K562 (cell line): ENCODE data around the gene IFRD1.
"Not testable (repeated sequence)": the region's sequence is repeated elsewhere in the genome, so short reads cannot be mapped to it uniquely, and the experiment has no call there.

Experiments used
- BACH1 ChIP-seq: fragments of 200-800 bp; sonication (Bioruptor generic); IDR thresholded peaks from 2 replicates; pipeline ENCODE4 v1.6.1; 2016; ENCODE audit warnings: missing genetic modification characterization, missing compliant biosample characterization
- CHD2 ChIP-seq: IDR thresholded peaks from 2 replicates; pipeline ENCODE4 v1.6.1; 2011; ENCODE audit warnings: low read depth, low read length
- ESRRA ChIP-seq: fragments of 450-650 bp; IDR thresholded peaks from 2 replicates; pipeline ENCODE4 v1.6.1; 2014; ENCODE audit warnings: low read depth, mild to moderate bottlenecking, moderate library complexity, borderline replicate concordance
- LARP7 ChIP-seq: fragments of 450-650 bp; IDR thresholded peaks from 2 replicates; pipeline ENCODE4 v1.6.1; 2016
- MEF2A ChIP-seq: IDR thresholded peaks from 2 replicates; pipeline ENCODE4 v1.6.1; 2011; ENCODE audit warnings: low read depth, mild to moderate bottlenecking, low read length, moderate library complexity; ENCODE audit not compliant: control insufficient read depth
- NCOA2 ChIP-seq, 2 experiments: fragments of 450-650 bp; IDR thresholded peaks; 2 replicates each; pipeline ENCODE4 v1.6.1; 2018; ENCODE audit warnings: mild to moderate bottlenecking in 2 of 2, moderate library complexity in 1 of 2; ENCODE audit not compliant: partially characterized antibody in 2 of 2
- ZFX ChIP-seq: sonication (generic); formaldehyde crosslinking; IDR thresholded peaks from 2 replicates; pipeline ENCODE4 v1.8.0; 2022; ENCODE audit warnings: mild to moderate bottlenecking, missing genetic modification reagents, moderate library complexity
- TF ChIP-seq, protein P1 (sequence below): sonication (generic); formaldehyde crosslinking; IDR thresholded peaks from 2 replicates; pipeline ENCODE4 v1.4.0; 2020; ENCODE audit warnings: mild to moderate bottlenecking, missing genetic modification reagents
- TF ChIP-seq, protein P2 (sequence below): sonication (generic); formaldehyde crosslinking; IDR thresholded peaks from 2 replicates; pipeline ENCODE4 v1.8.1; 2023; ENCODE audit warnings: mild to moderate bottlenecking, missing genetic modification reagents, moderate library complexity
- TF ChIP-seq, protein P3 (sequence below), 2 experiments: fragments of 450-650 bp in 1 of 2; sonication (generic) in 1 of 2; formaldehyde crosslinking in 1 of 2; IDR thresholded peaks in 1 of 2; conservative IDR thresholded peaks in 1 of 2; 2 replicates each; pipeline versions ENCODE4 v1.6.1 to v1.8.1; 2016 to 2023; ENCODE audit warnings: mild to moderate bottlenecking in 2 of 2, moderate library complexity in 2 of 2, inconsistent platforms in 1 of 2, missing genetic modification reagents in 1 of 2
- TF ChIP-seq, protein P4 (sequence below): sonication (generic); formaldehyde crosslinking; IDR thresholded peaks from 2 replicates; pipeline ENCODE4 v1.8.1; 2022; ENCODE audit warnings: missing genetic modification reagents
- TF ChIP-seq, protein P5 (sequence below), 3 experiments: IDR thresholded peaks in 2 of 3; conservative IDR thresholded peaks in 1 of 3; 2 replicates each; pipeline ENCODE4 v1.5.1; 2011 to 2012; ENCODE audit warnings: low read length in 3 of 3, mild to moderate bottlenecking in 3 of 3, control low read depth in 2 of 3, improper control_type of control experiment in 1 of 3, inconsistent platforms in 1 of 3, low read depth in 1 of 3, mixed read lengths in 1 of 3, moderate library complexity in 1 of 3; ENCODE audit not compliant: insufficient read depth in 2 of 3

DNA sequence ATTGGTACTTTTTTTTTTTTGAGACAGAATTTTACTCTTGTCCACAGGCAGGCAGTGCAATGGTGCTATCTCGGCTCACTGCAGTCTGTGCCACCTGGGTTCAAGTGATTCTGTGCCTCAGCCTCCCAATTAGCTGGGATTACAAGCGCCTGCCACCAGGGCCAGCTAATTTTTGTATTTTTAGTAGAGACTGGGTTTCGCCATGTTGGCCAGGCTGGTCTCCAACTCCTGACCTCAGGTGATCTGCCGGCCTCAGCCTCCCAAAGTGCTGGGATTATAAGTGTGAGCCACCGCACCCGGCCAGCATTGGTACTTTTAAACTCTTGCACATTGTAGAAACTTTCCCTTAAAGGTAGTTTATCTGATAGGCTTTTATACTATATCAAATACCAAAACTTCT, 3.9 kb downstream of the IFRD1 start:
- TF ChIP-seq, protein P1, sequence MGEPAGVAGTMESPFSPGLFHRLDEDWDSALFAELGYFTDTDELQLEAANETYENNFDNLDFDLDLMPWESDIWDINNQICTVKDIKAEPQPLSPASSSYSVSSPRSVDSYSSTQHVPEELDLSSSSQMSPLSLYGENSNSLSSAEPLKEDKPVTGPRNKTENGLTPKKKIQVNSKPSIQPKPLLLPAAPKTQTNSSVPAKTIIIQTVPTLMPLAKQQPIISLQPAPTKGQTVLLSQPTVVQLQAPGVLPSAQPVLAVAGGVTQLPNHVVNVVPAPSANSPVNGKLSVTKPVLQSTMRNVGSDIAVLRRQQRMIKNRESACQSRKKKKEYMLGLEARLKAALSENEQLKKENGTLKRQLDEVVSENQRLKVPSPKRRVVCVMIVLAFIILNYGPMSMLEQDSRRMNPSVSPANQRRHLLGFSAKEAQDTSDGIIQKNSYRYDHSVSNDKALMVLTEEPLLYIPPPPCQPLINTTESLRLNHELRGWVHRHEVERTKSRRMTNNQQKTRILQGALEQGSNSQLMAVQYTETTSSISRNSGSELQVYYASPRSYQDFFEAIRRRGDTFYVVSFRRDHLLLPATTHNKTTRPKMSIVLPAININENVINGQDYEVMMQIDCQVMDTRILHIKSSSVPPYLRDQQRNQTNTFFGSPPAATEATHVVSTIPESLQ, result not testable (repeated sequence)
- not testable (repeated sequence) for TF ChIP-seq CHD2; NCOA2 (IDR thresholded peaks at IDR 0.05; ENCODE audit: partially characterized antibody in 2 of 2); ESRRA; LARP7; ZFX (CRISPR knock-in tag); MEF2A; BACH1
- TF ChIP-seq, protein P2, sequence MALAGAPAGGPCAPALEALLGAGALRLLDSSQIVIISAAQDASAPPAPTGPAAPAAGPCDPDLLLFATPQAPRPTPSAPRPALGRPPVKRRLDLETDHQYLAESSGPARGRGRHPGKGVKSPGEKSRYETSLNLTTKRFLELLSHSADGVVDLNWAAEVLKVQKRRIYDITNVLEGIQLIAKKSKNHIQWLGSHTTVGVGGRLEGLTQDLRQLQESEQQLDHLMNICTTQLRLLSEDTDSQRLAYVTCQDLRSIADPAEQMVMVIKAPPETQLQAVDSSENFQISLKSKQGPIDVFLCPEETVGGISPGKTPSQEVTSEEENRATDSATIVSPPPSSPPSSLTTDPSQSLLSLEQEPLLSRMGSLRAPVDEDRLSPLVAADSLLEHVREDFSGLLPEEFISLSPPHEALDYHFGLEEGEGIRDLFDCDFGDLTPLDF (CRISPR knock-in tag), result not testable (repeated sequence)
- TF ChIP-seq, protein P3, sequence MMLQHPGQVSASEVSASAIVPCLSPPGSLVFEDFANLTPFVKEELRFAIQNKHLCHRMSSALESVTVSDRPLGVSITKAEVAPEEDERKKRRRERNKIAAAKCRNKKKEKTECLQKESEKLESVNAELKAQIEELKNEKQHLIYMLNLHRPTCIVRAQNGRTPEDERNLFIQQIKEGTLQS (IDR thresholded peaks at IDR 0.05), result not testable (repeated sequence)
- TF ChIP-seq, protein P3 (CRISPR knock-in tag; conservative IDR thresholded peaks at IDR 0.05), result not testable (repeated sequence)
- TF ChIP-seq, protein P4, sequence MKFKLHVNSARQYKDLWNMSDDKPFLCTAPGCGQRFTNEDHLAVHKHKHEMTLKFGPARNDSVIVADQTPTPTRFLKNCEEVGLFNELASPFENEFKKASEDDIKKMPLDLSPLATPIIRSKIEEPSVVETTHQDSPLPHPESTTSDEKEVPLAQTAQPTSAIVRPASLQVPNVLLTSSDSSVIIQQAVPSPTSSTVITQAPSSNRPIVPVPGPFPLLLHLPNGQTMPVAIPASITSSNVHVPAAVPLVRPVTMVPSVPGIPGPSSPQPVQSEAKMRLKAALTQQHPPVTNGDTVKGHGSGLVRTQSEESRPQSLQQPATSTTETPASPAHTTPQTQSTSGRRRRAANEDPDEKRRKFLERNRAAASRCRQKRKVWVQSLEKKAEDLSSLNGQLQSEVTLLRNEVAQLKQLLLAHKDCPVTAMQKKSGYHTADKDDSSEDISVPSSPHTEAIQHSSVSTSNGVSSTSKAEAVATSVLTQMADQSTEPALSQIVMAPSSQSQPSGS, result not testable (repeated sequence)
- TF ChIP-seq, protein P5, sequence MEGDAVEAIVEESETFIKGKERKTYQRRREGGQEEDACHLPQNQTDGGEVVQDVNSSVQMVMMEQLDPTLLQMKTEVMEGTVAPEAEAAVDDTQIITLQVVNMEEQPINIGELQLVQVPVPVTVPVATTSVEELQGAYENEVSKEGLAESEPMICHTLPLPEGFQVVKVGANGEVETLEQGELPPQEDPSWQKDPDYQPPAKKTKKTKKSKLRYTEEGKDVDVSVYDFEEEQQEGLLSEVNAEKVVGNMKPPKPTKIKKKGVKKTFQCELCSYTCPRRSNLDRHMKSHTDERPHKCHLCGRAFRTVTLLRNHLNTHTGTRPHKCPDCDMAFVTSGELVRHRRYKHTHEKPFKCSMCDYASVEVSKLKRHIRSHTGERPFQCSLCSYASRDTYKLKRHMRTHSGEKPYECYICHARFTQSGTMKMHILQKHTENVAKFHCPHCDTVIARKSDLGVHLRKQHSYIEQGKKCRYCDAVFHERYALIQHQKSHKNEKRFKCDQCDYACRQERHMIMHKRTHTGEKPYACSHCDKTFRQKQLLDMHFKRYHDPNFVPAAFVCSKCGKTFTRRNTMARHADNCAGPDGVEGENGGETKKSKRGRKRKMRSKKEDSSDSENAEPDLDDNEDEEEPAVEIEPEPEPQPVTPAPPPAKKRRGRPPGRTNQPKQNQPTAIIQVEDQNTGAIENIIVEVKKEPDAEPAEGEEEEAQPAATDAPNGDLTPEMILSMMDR (IDR thresholded peaks at IDR 0.05 in 2 of 3, conservative IDR thresholded peaks at IDR 0.05 in 1 of 3; ENCODE audit: insufficient read depth in 2 of 3, low read depth in 1 of 3, low read length in 3 of 3), result not testable (repeated sequence)
